HFFc6 (cell line): Measurements from ENCODE around the gene VPS50. TPM values are rescaled to one million over a fixed set of nuclear protein-coding genes. Genes with fewer than 3 reads are reported as not detected.
"Not testable (repeated sequence)": the region's sequence is repeated elsewhere in the genome, so short reads cannot be mapped to it uniquely, and the experiment has no call there.

Source experiments
- DNase-seq: peaks from one replicate; pipeline ENCODE4 v3.0.0-alpha.2; 2018
- H3K27ac Mint-ChIP-seq: 2 replicates; pipeline ENCODE4 v1.8.0; 2020; ENCODE audit warnings: mild to moderate bottlenecking, mixed read lengths
- H3K27me3 Mint-ChIP-seq: 2 replicates; pipeline ENCODE4 v1.8.0; 2021; ENCODE audit warnings: mild to moderate bottlenecking, moderate library complexity, mixed read lengths; ENCODE audit not compliant: insufficient read depth
- H3K36me3 Mint-ChIP-seq: 2 replicates; pipeline ENCODE4 v1.8.0; 2021; ENCODE audit warnings: low read depth, mixed read lengths
- H3K4me1 Mint-ChIP-seq: 2 replicates; pipeline ENCODE4 v1.8.0; 2020; ENCODE audit warnings: low read depth, mixed read lengths
- H3K4me3 Mint-ChIP-seq: 2 replicates; pipeline ENCODE4 v1.8.0; 2020; ENCODE audit warnings: mild to moderate bottlenecking, moderate library complexity, mixed read lengths
- H3K9me3 Mint-ChIP-seq: 2 replicates; pipeline ENCODE4 v1.8.0; 2020; ENCODE audit warnings: mild to moderate bottlenecking, mixed read lengths
- total RNA-seq, 6 experiments: library from RNA; stranded (reverse); fragmentation: NEBNext Ultra II Directional; extraction: Animal tissue kit (Norgen Biotek cat#: 25700); gene quantifications; 2 replicates in 1 of 6; 3 replicates in 5 of 6; pipeline ENCODE4 v1.2.3, GENCODE V29; 2021
- TF ChIP-seq, protein P1 (sequence below): fragments of 200-600 bp; sonication (generic); IDR thresholded peaks from 2 replicates; pipeline ENCODE4 v1.5.0; 2021; ENCODE audit warnings: antibody characterized with exemption, mild to moderate bottlenecking

VPS50 gene
- total RNA-seq, 6 experiments from 2014 or later: 17.0 to 20.3 (median 19.1) TPM

DNA sequence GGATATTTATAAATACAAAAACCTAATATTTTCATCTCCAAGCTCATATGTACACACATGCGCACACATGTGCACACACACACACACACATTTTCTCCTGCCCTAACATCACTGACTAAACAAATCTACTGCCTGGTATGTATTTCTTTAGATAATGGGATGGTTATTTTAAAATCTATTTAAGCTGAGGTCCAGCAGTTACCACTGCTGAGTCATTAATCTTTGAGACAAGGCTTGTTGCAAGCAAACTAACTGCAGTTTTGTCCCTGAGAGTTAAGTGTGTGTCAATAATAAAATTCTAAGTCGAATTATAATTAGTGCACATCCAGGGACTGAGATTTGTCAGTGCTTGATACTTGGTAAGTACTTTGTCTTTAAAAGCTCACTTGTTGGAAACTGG lies 135.1 kb downstream of the VPS50 start:
- Mint-ChIP-seq H3K27ac (no peak overlapping the region), H3K4me1 (no peaks in the 10 kb centered on the region), H3K4me3 (no peak overlapping the region), H3K27me3 (no peaks in the 10 kb centered on the region), H3K36me3 (no peaks in the 10 kb centered on the region), H3K9me3 (no peaks in the 10 kb centered on the region)
- no peak for DNase-seq
- TF ChIP-seq, protein P1, sequence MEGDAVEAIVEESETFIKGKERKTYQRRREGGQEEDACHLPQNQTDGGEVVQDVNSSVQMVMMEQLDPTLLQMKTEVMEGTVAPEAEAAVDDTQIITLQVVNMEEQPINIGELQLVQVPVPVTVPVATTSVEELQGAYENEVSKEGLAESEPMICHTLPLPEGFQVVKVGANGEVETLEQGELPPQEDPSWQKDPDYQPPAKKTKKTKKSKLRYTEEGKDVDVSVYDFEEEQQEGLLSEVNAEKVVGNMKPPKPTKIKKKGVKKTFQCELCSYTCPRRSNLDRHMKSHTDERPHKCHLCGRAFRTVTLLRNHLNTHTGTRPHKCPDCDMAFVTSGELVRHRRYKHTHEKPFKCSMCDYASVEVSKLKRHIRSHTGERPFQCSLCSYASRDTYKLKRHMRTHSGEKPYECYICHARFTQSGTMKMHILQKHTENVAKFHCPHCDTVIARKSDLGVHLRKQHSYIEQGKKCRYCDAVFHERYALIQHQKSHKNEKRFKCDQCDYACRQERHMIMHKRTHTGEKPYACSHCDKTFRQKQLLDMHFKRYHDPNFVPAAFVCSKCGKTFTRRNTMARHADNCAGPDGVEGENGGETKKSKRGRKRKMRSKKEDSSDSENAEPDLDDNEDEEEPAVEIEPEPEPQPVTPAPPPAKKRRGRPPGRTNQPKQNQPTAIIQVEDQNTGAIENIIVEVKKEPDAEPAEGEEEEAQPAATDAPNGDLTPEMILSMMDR: no peak

DNA sequence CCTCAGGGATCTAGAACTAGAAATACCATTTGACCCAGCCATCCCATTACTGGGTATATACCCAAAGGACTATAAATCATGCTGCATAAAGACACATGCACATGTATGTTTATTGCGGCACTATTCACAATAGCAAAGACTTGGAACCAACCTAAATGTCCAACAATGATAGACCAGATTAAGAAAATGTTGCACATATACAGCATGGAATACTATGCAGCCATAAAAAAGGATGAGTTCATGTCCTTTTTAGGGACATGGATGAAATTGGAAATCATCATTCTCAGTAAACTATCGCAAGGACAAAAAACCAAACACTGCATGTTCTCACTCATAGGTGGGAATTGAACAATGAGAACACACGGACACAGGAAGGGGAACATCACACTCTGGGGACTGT lies 138.8 kb downstream of the VPS50 start:
- H3K4me3 Mint-ChIP-seq, H3K27me3 Mint-ChIP-seq, DNase-seq, H3K27ac Mint-ChIP-seq, H3K4me1 Mint-ChIP-seq, H3K9me3 Mint-ChIP-seq, H3K36me3 Mint-ChIP-seq: not testable (repeated sequence)

- H3K9me3 Mint-ChIP-seq: no peaks in the 10 kb centered on the region
- no peak overlapping the region for H3K27ac Mint-ChIP-seq
- TF ChIP-seq, protein P1: no peak
- H3K4me1 Mint-ChIP-seq: no peaks in the 10 kb centered on the region
- peaks cover 11% of the 10 kb centered on the region for H3K27me3 Mint-ChIP-seq
- no peak for DNase-seq
- H3K36me3 Mint-ChIP-seq: no peaks in the 10 kb centered on the region
- H3K4me3 Mint-ChIP-seq: no peak overlapping the region
Observed at GRCh38 chr7:93373537-93373936, 141.4 kb downstream of the VPS50 start.

- TF ChIP-seq, protein P1: peak; percentile 94
- H3K27ac Mint-ChIP-seq: no peak overlapping the region
- peak; percentile 16 for DNase-seq
- peaks cover 11% of the 10 kb centered on the region for H3K27me3 Mint-ChIP-seq
- H3K36me3 Mint-ChIP-seq: no peaks in the 10 kb centered on the region
- no peaks in the 10 kb centered on the region for H3K9me3 Mint-ChIP-seq
- H3K4me1 Mint-ChIP-seq: no peaks in the 10 kb centered on the region
- no peak overlapping the region for H3K4me3 Mint-ChIP-seq
Observed at GRCh38 chr7:93374345-93374940, 142.3 kb downstream of the VPS50 start.

- H3K27ac Mint-ChIP-seq: no peak overlapping the region
- peaks cover 11% of the 10 kb centered on the region for H3K27me3 Mint-ChIP-seq
- no peaks in the 10 kb centered on the region for H3K4me1 Mint-ChIP-seq
Observed at GRCh38 chr7:93375603-93376002, 143.4 kb downstream of the VPS50 start.

GRCh38 chr7:93378131-93378760 lies 146.1 kb downstream of the VPS50 start:
- TF ChIP-seq, protein P1: no peak
- Mint-ChIP-seq H3K27ac (no peak overlapping the region), H3K27me3 (peaks cover 11% of the 10 kb centered on the region), H3K4me1 (no peaks in the 10 kb centered on the region), H3K9me3 (no peaks in the 10 kb centered on the region), H3K36me3 (no peaks in the 10 kb centered on the region), H3K4me3 (no peak overlapping the region)
- no peak for DNase-seq

More at GRCh38 chr7:93375603-93376002, 143.4 kb downstream of the VPS50 start:
- TF ChIP-seq, protein P1: no peak
- Mint-ChIP-seq H3K36me3 (no peaks in the 10 kb centered on the region), H3K9me3 (no peaks in the 10 kb centered on the region), H3K4me3 (no peak overlapping the region)
- no peak for DNase-seq
